Spleen (tissue), 11 donors: ENCODE results near the gene NELFA. TPM values are rescaled to one million over a fixed set of nuclear protein-coding genes. Genes with fewer than 3 reads are reported as not detected.
A peak's percentile ranks its signal among the peaks of the same experiment; 100 is the strongest.

Source experiments
- DNase-seq: peaks from one replicate; pipeline ENCODE4 v3.0.0-alpha.2; 2020
- H3K27ac ChIP-seq, 8 donors: fragments of 200-600 bp; sonication (generic) in 7 of 8; 1 replicate in 4 of 8; 2 replicates in 4 of 8; pipeline versions ENCODE4 v1.5.0 to v1.8.0; 2016 to 2021; ENCODE audit warnings: inconsistent platforms in 4 of 8, mild to moderate bottlenecking in 4 of 8, moderate library complexity in 1 of 8
- H3K27me3 ChIP-seq, 7 donors: fragments of 200-600 bp; sonication (generic) in 6 of 7; replicated peaks in 1 of 7; 1 replicate in 4 of 7; 2 replicates in 3 of 7; pipeline versions ENCODE4 v1.5.0 to v1.8.0; 2016 to 2021; ENCODE audit warnings: inconsistent platforms in 3 of 7, mild to moderate bottlenecking in 1 of 7
- H3K36me3 ChIP-seq, 6 donors: fragments of 200-600 bp; sonication (generic) in 5 of 6; 1 replicate in 4 of 6; 2 replicates in 2 of 6; pipeline versions ENCODE4 v1.5.0 to v1.8.0; 2016 to 2021; ENCODE audit warnings: inconsistent platforms in 2 of 6
- H3K4me1 ChIP-seq, 6 donors: fragments of 200-600 bp; sonication (generic) in 5 of 6; 1 replicate in 3 of 6; 2 replicates in 3 of 6; pipeline versions ENCODE4 v1.5.0 to v1.8.0; 2016 to 2021; ENCODE audit warnings: inconsistent platforms in 3 of 6
- H3K4me3 ChIP-seq, 8 donors: fragments of 200-600 bp; sonication (generic) in 7 of 8; 1 replicate in 4 of 8; 2 replicates in 4 of 8; pipeline versions ENCODE4 v1.5.0 to v1.8.0; 2016 to 2021; ENCODE audit warnings: inconsistent platforms in 4 of 8, mild to moderate bottlenecking in 4 of 8, moderate library complexity in 2 of 8
- H3K9me3 ChIP-seq, 8 donors: fragments of 200-600 bp; sonication (generic) in 7 of 8; 1 replicate in 4 of 8; 2 replicates in 4 of 8; pipeline versions ENCODE4 v1.5.0 to v1.8.0; 2016 to 2021; ENCODE audit warnings: inconsistent platforms in 4 of 8
- POLR2A ChIP-seq, 3 donors: fragments of 450-650 bp; IDR thresholded peaks; one replicate each; pipeline ENCODE4 v1.5.1; 2017; ENCODE audit warnings: antibody characterized with exemption in 3 of 3, mild to moderate bottlenecking in 1 of 3
- POLR2AphosphoS5 ChIP-seq, 3 donors: sonication (generic); formaldehyde crosslinking; IDR thresholded peaks; one replicate each; pipeline ENCODE4 v1.5.1; 2017; ENCODE audit warnings: antibody characterized with exemption in 3 of 3
- WGBS, 5 donors: extraction: QIAGEN DNeasy Blood & Tissue Kit in 3 of 5; methylation state at CpG; one replicate each; pipeline versions ENCODE4 v1.1.5 to v1.1.7; 2013 to 2018; 5-methylcytosine and 5-hydroxymethylcytosine counted together
- intact Hi-C: fragments of 100-400 bp; cut with DNase I; formaldehyde crosslinking; loops from one replicate; pipeline ENCODE4 v1.15.0; 2023; ENCODE audit warnings: low total_unique reads
- polyA plus RNA-seq, 3 donors: library from polyadenylated mRNA; stranded (reverse); fragments of 200-250 nt; gene quantifications; one replicate each; pipeline ENCODE4 v1.2.1, GENCODE V29; 2013
- total RNA-seq, 7 donors: library from RNA; depleted of rRNA in 3 of 7; stranded (reverse); fragments of >200 nt in 3 of 7; fragmentation: NEBNext Ultra II Directional in 4 of 7; extraction: Animal tissue kit (Norgen Biotek cat#: 25700) in 4 of 7; gene quantifications; one replicate each; pipeline versions ENCODE4 v1.1.0 to v1.2.1, GENCODE V29; 2016 to 2021
- TF ChIP-seq, protein P1 (sequence below), 11 experiments: fragments of 200-600 bp in 7 of 11; fragments of 450-650 bp in 4 of 11; sonication (generic) in 4 of 11; IDR thresholded peaks in 8 of 11; conservative IDR thresholded peaks in 3 of 11; 1 replicate in 7 of 11; 2 replicates in 4 of 11; pipeline versions ENCODE4 v1.4.0 to v1.8.0; 2016 to 2021; ENCODE audit warnings: antibody characterized with exemption in 11 of 11, inconsistent platforms in 4 of 11, mild to moderate bottlenecking in 1 of 11
- donor health status: healthy with polysubstance abuse.
- donor health status: DM: no; HTN: no; CAD: no; lungs with moderate emphysema.
- donor health status: DM: no; HTN: no; CAD: no.
- donor health status: Bipolar disorder and iron deficiency.
- donor health status: healthy.
- donor health status: DM: no; HTN: no; CAD: no.
- donor health status: DM: yes; HTN: yes; CAD: no.

The NELFA gene
- total and polyA plus RNA-seq, 10 donors, result 19.9 to 36.6 (median 26.5) TPM

GRCh38 chr4:2043396-2044118, 34.8 kb upstream of the NELFA start:
- TF ChIP-seq, protein P1, sequence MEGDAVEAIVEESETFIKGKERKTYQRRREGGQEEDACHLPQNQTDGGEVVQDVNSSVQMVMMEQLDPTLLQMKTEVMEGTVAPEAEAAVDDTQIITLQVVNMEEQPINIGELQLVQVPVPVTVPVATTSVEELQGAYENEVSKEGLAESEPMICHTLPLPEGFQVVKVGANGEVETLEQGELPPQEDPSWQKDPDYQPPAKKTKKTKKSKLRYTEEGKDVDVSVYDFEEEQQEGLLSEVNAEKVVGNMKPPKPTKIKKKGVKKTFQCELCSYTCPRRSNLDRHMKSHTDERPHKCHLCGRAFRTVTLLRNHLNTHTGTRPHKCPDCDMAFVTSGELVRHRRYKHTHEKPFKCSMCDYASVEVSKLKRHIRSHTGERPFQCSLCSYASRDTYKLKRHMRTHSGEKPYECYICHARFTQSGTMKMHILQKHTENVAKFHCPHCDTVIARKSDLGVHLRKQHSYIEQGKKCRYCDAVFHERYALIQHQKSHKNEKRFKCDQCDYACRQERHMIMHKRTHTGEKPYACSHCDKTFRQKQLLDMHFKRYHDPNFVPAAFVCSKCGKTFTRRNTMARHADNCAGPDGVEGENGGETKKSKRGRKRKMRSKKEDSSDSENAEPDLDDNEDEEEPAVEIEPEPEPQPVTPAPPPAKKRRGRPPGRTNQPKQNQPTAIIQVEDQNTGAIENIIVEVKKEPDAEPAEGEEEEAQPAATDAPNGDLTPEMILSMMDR (IDR thresholded peaks at IDR 0.05 in 8 of 11, conservative IDR thresholded peaks at IDR 0.05 in 3 of 11), result no peak
- TF ChIP-seq POLR2A (IDR thresholded peaks at IDR 0.05) (no peak), POLR2AphosphoS5 (IDR thresholded peaks at IDR 0.05) (no peak)
- Histone ChIP-seq H3K36me3 (peaks cover 0 to 4% (median 0%) of the 10 kb centered on the region in 6 donors), H3K4me1 (peaks cover 9 to 38% (median 25%) of the 10 kb centered on the region in 6 donors), H3K4me3 (peak overlapping the region in 1 of 8 donors; percentile 92), H3K27ac (no peak overlapping the region), H3K27me3 (peaks cover 0 to 80% (median 43%) of the 10 kb centered on the region in 7 donors), H3K9me3 (peaks cover 0 to 5% (median 0%) of the 10 kb centered on the region in 8 donors)
- WGBS, 5 donors, result 85 to 95% (median 93%) methylated on average over 10 to 18 of the region's 18 CpGs
- peak; percentile 69 for DNase-seq
- intact Hi-C loops, result no loop called here

GRCh38 chr4:2042947-2043395, 34.2 kb upstream of the NELFA start:
- no peak for DNase-seq
- no peak overlapping the region for H3K27ac ChIP-seq
- H3K4me1 ChIP-seq, result peaks cover 9 to 38% (median 25%) of the 10 kb centered on the region in 6 donors
- H3K9me3 ChIP-seq, result peaks cover 0 to 5% (median 0%) of the 10 kb centered on the region in 8 donors
- H3K36me3 ChIP-seq, result peaks cover 0 to 4% (median 0%) of the 10 kb centered on the region in 6 donors
- H3K27me3 ChIP-seq, result peaks cover 0 to 80% (median 41%) of the 10 kb centered on the region in 7 donors
- intact Hi-C loops, result no loop called here
- peak overlapping the region in 7 of 8 donors; percentile 80 to 94 (median 89) for H3K4me3 ChIP-seq
- WGBS, 5 donors, result 87 to 91% (median 88%) methylated on average over 8 of the region's 8 CpGs
- no peak for TF ChIP-seq POLR2A (IDR thresholded peaks at IDR 0.05)

DNA sequence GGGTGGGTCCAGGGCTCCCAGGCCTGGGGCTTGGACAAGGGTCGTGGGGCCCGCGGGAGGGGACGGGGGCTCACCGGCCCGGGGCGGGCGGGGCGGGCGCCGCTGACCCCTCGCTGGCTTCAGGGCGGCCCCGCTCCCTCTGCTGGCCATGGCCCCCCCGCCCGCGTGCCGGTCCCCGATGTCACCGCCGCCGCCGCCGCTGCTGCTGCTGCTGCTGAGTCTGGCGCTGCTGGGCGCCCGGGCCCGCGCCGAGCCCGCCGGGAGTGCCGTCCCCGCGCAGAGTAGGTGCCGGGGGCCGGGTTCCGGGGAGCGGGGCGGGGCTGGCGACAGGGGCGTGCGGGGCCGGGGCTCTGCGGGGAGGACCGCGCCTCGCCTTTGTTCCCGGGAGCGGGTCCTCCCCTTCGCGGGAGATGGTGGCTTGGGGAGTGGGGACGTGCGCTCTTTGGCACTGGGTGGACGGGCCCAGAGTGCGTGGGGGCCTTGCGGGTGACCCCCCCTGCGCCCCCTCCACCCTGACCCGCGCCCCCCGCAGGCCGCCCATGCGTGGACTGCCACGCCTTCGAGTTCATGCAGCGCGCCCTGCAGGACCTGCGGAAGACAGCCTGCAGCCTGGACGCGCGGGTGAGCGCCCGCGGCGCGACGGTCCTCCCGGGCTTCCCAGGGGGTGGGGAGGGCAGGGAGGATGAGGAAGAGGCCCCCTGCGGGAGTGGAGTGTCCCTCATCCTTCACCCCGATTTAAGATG, 33.6 kb upstream of the NELFA start:
- peaks cover 0 to 74% (median 35%) of the 10 kb centered on the region in 7 donors for H3K27me3 ChIP-seq
- intact Hi-C loops, result no loop called here
- H3K36me3 ChIP-seq, result peaks cover 0 to 4% (median 0%) of the 10 kb centered on the region in 6 donors
- WGBS, 5 donors, result 2 to 5% (median 2%) methylated on average over 9 to 80 of the region's 80 CpGs
- peaks cover 0 to 5% (median 0%) of the 10 kb centered on the region in 8 donors for H3K9me3 ChIP-seq
- peaks cover 9 to 38% (median 25%) of the 10 kb centered on the region in 6 donors for H3K4me1 ChIP-seq
- TF ChIP-seq, protein P1 (IDR thresholded peaks at IDR 0.05 in 8 of 11, conservative IDR thresholded peaks at IDR 0.05 in 3 of 11), result no peak
- TF ChIP-seq POLR2AphosphoS5 (IDR thresholded peaks at IDR 0.05) (no peak), POLR2A (IDR thresholded peaks at IDR 0.05) (no peak)
- H3K4me3 ChIP-seq, result peak overlapping the region; percentile 39 to 94 (median 86)
- DNase-seq, result peak; percentile 87
- peak overlapping the region in 4 of 8 donors; percentile 25 to 78 (median 64) for H3K27ac ChIP-seq

GRCh38 chr4:2041239-2042130, 32.7 kb upstream of the NELFA start:
- H3K4me1 ChIP-seq, result peaks cover 9 to 34% (median 25%) of the 10 kb centered on the region in 6 donors
- peak overlapping the region; percentile 39 to 94 (median 86) for H3K4me3 ChIP-seq
- peaks cover 0 to 72% (median 26%) of the 10 kb centered on the region in 7 donors for H3K27me3 ChIP-seq
- peaks cover 0 to 5% (median 0%) of the 10 kb centered on the region in 8 donors for H3K9me3 ChIP-seq
- peak; percentile 78 to 84 (median 80) for TF ChIP-seq POLR2AphosphoS5 (IDR thresholded peaks at IDR 0.05)
- TF ChIP-seq, protein P1 (IDR thresholded peaks at IDR 0.05 in 8 of 11, conservative IDR thresholded peaks at IDR 0.05 in 3 of 11), result peak in 1 of 11 experiments; percentile 8
- TF ChIP-seq POLR2A (IDR thresholded peaks at IDR 0.05), result no peak
- peak; percentile 96 for DNase-seq
- intact Hi-C loops, result no loop called here
- 0 to 1% (median 1%) methylated on average over 62 to 94 of the region's 94 CpGs for WGBS, 5 donors
- peaks cover 0 to 4% (median 0%) of the 10 kb centered on the region in 6 donors for H3K36me3 ChIP-seq
- H3K27ac ChIP-seq, result peak overlapping the region in 4 of 8 donors; percentile 25 to 78 (median 64)
